GM23338 (cell line): ENCODE data around the gene CDHR3. TPM values are rescaled to one million over a fixed set of nuclear protein-coding genes. Genes with fewer than 3 reads are reported as not detected.

Experiments
- ATAC-seq: fragments of 200-7000 bp; cut with Tn5 transposase; 3 replicates; pipeline ENCODE4 v1.9.1; 2020
- DNase-seq: peaks from one replicate; pipeline ENCODE4 v3.0.0-alpha.2; 2015; ENCODE audit warnings: low spot score
- H2AFZ ChIP-seq: fragments of 200-600 bp; sonication (generic); 2 replicates; pipeline ENCODE4 v1.8.0; 2016; ENCODE audit warnings: antibody characterized with exemption, mild to moderate bottlenecking, moderate library complexity
- H3F3A ChIP-seq: fragments of 200-600 bp; sonication (generic); replicated peaks from 2 replicates; pipeline ENCODE4 v1.8.0; 2017; ENCODE audit warnings: antibody characterized with exemption, mixed run types, low read depth
- H3K27ac ChIP-seq: fragments of 200-600 bp; sonication (generic); 2 replicates; pipeline ENCODE4 v1.6.1; 2016; ENCODE audit warnings: low read depth
- H3K27me3 ChIP-seq: fragments of 200-600 bp; sonication (generic); 2 replicates; pipeline ENCODE4 v1.8.0; 2016; ENCODE audit warnings: mild to moderate bottlenecking, mixed run types, moderate library complexity; ENCODE audit not compliant: insufficient read depth
- H3K36me3 ChIP-seq: fragments of 200-600 bp; sonication (generic); 2 replicates; pipeline ENCODE4 v1.8.0; 2016; ENCODE audit warnings: mild to moderate bottlenecking; ENCODE audit not compliant: insufficient read depth
- H3K4me1 ChIP-seq: fragments of 200-600 bp; sonication (generic); 2 replicates; pipeline ENCODE4 v1.8.0; 2016; ENCODE audit warnings: mild to moderate bottlenecking, moderate library complexity; ENCODE audit not compliant: insufficient read depth
- H3K4me2 ChIP-seq: fragments of 200-600 bp; sonication (generic); 2 replicates; pipeline ENCODE4 v1.7.1; 2017; ENCODE audit warnings: mixed run types
- H3K4me3 ChIP-seq: fragments of 200-600 bp; sonication (generic); 2 replicates; pipeline ENCODE4 v1.6.1; 2016; ENCODE audit warnings: mixed run types
- H3K79me2 ChIP-seq: fragments of 200-600 bp; sonication (generic); replicated peaks from 2 replicates; pipeline ENCODE4 v1.8.0; 2017; ENCODE audit warnings: mild to moderate bottlenecking; ENCODE audit not compliant: insufficient read depth
- H3K9me2 ChIP-seq: fragments of 200-600 bp; sonication (generic); 2 replicates; pipeline ENCODE4 v1.8.0; 2017; ENCODE audit not compliant: insufficient read depth
- H4K20me1 ChIP-seq: fragments of 200-600 bp; sonication (generic); replicated peaks from 2 replicates; pipeline ENCODE4 v1.8.0; 2017; ENCODE audit warnings: mild to moderate bottlenecking; ENCODE audit not compliant: insufficient read depth
- H3K27ac Mint-ChIP-seq: 2 replicates; pipeline ENCODE4 v1.8.0; 2020; ENCODE audit warnings: inconsistent platforms, mild to moderate bottlenecking, moderate library complexity, mixed read lengths
- H3K27me3 Mint-ChIP-seq: 3 replicates; pipeline ENCODE4 v1.8.0; 2022; ENCODE audit warnings: low read depth, mild to moderate bottlenecking, moderate library complexity, mixed read lengths, inconsistent platforms; ENCODE audit not compliant: insufficient read depth, poor library complexity
- H3K36me3 Mint-ChIP-seq: 3 replicates; pipeline ENCODE4 v1.8.0; 2021; ENCODE audit warnings: low read depth, mild to moderate bottlenecking, inconsistent platforms, moderate library complexity, mixed read lengths
- H3K4me1 Mint-ChIP-seq: 3 replicates; pipeline ENCODE4 v1.8.0; 2020; ENCODE audit warnings: mild to moderate bottlenecking, inconsistent platforms, mixed read lengths
- H3K4me3 Mint-ChIP-seq: 3 replicates; pipeline ENCODE4 v1.8.0; 2021; ENCODE audit warnings: moderate library complexity, mild to moderate bottlenecking, inconsistent platforms, mixed read lengths
- H3K9me3 Mint-ChIP-seq: 3 replicates; pipeline ENCODE4 v1.8.0; 2020; ENCODE audit warnings: moderate library complexity, mild to moderate bottlenecking, inconsistent platforms, mixed read lengths
- CREB1 ChIP-seq: fragments of 250-450 bp; sonication (Bioruptor Pico); IDR thresholded peaks from 2 replicates; pipeline ENCODE4 v1.5.0; 2020; ENCODE audit warnings: low read depth, mild to moderate bottlenecking, moderate library complexity
- EZH2phosphoT487 ChIP-seq: fragments of 200-600 bp; sonication (generic); IDR thresholded peaks from one replicate; pipeline ENCODE4 v1.8.1; 2018; ENCODE audit warnings: antibody characterized with exemption; ENCODE audit not compliant: unreplicated experiment
- NANOG ChIP-seq: IDR thresholded peaks from 2 replicates; pipeline ENCODE4 v1.6.1; 2016; ENCODE audit warnings: antibody characterized with exemption, borderline replicate concordance
- POLR2AphosphoS5 ChIP-seq: IDR thresholded peaks from 2 replicates; pipeline ENCODE4 v1.6.1; 2016; ENCODE audit warnings: antibody characterized with exemption, low read depth
- STAT1 ChIP-seq: IDR thresholded peaks from one replicate; pipeline ENCODE4 v1.6.1; 2016; ENCODE audit warnings: antibody characterized with exemption; ENCODE audit not compliant: unreplicated experiment
- ZNF114 ChIP-seq: fragments of 250-450 bp; sonication (Bioruptor Pico); IDR thresholded peaks from 2 replicates; pipeline ENCODE4 v1.5.0; 2020; ENCODE audit warnings: mild to moderate bottlenecking, moderate library complexity
- ZNF462 ChIP-seq: fragments of 250-450 bp; sonication (Bioruptor Pico); IDR thresholded peaks from 2 replicates; pipeline ENCODE4 v1.5.0; 2020; ENCODE audit warnings: mild to moderate bottlenecking, moderate library complexity
- polyA plus RNA-seq: library from polyadenylated mRNA; unstranded; fragments of >200 nt; fragmentation: Nextera tagmentation; extraction: Ambion mirVana; gene quantifications from 2 replicates; pipeline ENCODE4 v1.2.1, GENCODE V29; 2016
- total RNA-seq: library from RNA; depleted of rRNA; stranded (reverse); fragments of >200 nt; shearing (Covaris generic); gene quantifications from 2 replicates; pipeline ENCODE4 v1.2.3, GENCODE V29; 2014
- TF ChIP-seq, protein P1 (sequence below), 2 experiments: fragments of 200-600 bp in 1 of 2; sonication (generic) in 1 of 2; conservative IDR thresholded peaks; 2 replicates each; pipeline versions ENCODE4 v1.5.1 to v1.6.1; 2016 to 2017; ENCODE audit warnings: antibody characterized with exemption in 2 of 2, low read depth in 2 of 2, mild to moderate bottlenecking in 2 of 2, moderate library complexity in 1 of 2
- TF ChIP-seq, protein P2 (sequence below): IDR thresholded peaks from one replicate; pipeline ENCODE4 v1.6.1; 2018; ENCODE audit warnings: antibody characterized with exemption; ENCODE audit not compliant: unreplicated experiment

CDHR3 gene
- total and polyA plus RNA-seq, 2 experiments from 2014 or later = 5.1 to 12.2 TPM

DNA sequence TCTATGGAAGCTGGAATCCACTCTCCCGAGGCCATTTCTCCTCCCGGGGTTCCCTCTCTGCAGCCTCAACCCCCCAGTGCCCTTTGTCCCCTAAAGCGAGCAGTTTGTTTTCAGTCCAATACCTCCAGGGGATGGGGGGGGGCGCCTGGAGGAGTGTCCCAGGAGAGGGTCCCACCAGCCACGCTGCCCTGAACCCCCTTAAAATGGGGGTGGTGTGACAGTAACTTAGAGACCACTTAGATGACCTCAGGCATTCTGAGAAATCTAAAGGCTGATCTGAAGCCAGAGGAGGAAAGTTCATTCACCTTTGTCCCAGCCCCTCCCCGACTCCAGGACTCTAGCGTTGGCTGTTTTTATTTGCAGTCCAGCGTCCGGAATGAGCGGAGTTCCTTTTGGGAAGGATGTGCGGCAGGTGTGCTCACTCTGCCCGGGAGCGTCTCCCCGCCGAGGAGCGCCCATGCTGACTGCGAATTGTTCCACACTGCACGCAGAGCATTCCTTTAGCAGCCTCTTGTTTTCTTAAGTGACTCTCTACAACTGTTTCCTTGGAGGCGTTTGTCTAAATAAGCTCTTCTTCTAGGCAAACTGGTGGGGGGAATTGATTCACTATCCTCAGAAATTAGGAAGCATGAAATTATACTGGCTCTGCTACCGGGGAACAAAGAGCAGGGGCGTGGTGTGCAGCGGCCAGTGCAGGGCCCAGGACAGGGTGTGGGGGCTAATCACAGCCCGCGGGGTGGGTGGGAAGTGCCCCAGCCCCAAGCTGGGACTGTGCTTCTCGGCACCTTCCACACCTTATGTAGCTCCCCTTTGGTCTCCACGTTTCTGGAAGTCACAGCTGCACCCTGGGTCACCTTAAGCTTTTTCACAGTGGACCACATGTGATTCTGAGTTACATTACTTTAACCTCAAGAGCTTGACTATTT lies 102.8 kb downstream of the CDHR3 start:
- H3K4me3 Mint-ChIP-seq = no peak overlapping the region
- Histone ChIP-seq H3K4me1 (peaks cover 9% of the 10 kb centered on the region), H3K27me3 (no peaks in the 10 kb centered on the region), H4K20me1 (no peaks in the 10 kb centered on the region), H3K27ac (no peak overlapping the region), H3K9me2 (no peaks in the 10 kb centered on the region), H2AFZ (peak overlapping the region; percentile 91), H3F3A (no peaks in the 10 kb centered on the region), H3K4me3 (no peak overlapping the region), H3K79me2 (no peaks in the 10 kb centered on the region), H3K36me3 (no peaks in the 10 kb centered on the region), H3K4me2 (peak overlapping the region; percentile 55; the same call in 1 of the 2 replicates)
- ATAC-seq (peak; percentile 70), DNase-seq (no peak)
- no peak overlapping the region for H3K27ac Mint-ChIP-seq
- H3K36me3 Mint-ChIP-seq = peaks cover 4% of the 10 kb centered on the region; the same call in 2 of the 3 replicates
- H3K27me3 Mint-ChIP-seq = peaks cover 2% of the 10 kb centered on the region
- H3K4me1 Mint-ChIP-seq = peaks cover 15% of the 10 kb centered on the region
- no peak for TF ChIP-seq POLR2AphosphoS5
- TF ChIP-seq, protein P1, sequence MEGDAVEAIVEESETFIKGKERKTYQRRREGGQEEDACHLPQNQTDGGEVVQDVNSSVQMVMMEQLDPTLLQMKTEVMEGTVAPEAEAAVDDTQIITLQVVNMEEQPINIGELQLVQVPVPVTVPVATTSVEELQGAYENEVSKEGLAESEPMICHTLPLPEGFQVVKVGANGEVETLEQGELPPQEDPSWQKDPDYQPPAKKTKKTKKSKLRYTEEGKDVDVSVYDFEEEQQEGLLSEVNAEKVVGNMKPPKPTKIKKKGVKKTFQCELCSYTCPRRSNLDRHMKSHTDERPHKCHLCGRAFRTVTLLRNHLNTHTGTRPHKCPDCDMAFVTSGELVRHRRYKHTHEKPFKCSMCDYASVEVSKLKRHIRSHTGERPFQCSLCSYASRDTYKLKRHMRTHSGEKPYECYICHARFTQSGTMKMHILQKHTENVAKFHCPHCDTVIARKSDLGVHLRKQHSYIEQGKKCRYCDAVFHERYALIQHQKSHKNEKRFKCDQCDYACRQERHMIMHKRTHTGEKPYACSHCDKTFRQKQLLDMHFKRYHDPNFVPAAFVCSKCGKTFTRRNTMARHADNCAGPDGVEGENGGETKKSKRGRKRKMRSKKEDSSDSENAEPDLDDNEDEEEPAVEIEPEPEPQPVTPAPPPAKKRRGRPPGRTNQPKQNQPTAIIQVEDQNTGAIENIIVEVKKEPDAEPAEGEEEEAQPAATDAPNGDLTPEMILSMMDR (conservative IDR thresholded peaks at IDR 0.05; ENCODE audit: low read depth in 2 of 2) = no peak
- no peak for TF ChIP-seq NANOG
- TF ChIP-seq ZNF114 (CRISPR knock-in tag) = no peak
- TF ChIP-seq, protein P2, sequence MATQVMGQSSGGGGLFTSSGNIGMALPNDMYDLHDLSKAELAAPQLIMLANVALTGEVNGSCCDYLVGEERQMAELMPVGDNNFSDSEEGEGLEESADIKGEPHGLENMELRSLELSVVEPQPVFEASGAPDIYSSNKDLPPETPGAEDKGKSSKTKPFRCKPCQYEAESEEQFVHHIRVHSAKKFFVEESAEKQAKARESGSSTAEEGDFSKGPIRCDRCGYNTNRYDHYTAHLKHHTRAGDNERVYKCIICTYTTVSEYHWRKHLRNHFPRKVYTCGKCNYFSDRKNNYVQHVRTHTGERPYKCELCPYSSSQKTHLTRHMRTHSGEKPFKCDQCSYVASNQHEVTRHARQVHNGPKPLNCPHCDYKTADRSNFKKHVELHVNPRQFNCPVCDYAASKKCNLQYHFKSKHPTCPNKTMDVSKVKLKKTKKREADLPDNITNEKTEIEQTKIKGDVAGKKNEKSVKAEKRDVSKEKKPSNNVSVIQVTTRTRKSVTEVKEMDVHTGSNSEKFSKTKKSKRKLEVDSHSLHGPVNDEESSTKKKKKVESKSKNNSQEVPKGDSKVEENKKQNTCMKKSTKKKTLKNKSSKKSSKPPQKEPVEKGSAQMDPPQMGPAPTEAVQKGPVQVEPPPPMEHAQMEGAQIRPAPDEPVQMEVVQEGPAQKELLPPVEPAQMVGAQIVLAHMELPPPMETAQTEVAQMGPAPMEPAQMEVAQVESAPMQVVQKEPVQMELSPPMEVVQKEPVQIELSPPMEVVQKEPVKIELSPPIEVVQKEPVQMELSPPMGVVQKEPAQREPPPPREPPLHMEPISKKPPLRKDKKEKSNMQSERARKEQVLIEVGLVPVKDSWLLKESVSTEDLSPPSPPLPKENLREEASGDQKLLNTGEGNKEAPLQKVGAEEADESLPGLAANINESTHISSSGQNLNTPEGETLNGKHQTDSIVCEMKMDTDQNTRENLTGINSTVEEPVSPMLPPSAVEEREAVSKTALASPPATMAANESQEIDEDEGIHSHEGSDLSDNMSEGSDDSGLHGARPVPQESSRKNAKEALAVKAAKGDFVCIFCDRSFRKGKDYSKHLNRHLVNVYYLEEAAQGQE = no peak
- TF ChIP-seq STAT1 = no peak
- no peak for TF ChIP-seq CREB1 (CRISPR knock-in tag)
- no peak for TF ChIP-seq ZNF462 (CRISPR knock-in tag)
- TF ChIP-seq EZH2phosphoT487 = no peak
- H3K9me3 Mint-ChIP-seq = peaks cover 6% of the 10 kb centered on the region
